ENCODE measurements around the gene ARHGAP24.

The ARHGAP24 gene

DNA sequence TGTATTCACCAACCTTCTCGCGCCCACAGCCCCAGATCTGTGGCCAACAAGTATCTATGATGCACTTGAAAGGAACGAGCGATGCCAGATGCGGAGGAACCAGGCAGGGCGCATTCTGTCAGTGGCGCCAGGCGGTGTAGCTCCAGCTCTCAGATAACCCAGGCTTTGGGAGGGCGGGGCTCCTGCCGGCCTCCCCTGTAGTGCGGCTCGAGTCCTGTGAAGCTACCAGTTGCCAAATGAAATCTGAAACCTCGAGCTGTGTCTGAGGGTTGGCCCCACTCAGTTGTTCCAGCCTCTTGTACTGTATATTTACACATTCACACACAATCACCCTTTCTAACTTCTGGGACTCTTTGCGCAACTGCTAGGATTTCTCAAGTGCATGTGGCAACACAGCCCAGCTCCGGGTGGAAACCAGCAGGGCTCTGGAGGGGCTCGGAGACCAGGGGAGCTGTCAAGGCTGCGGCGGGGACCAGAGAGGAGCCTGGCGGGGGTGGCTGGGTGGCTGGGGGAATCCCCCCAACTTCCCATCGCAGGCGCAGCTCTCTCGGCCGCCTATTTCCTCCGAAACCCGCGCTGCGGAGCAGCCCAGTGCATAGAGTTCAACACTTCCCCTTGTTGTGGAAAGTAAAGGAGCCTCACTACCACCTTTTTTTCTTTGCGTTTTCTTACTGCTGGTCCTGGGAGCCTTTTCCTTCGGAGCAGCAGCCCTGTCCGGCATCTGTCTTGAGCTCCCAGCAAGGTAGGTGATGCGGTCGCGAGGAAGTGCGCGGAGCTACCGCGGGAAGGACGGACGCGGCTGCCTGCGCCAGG is at the start of gene ARHGAP24:
Gene ARHGAP24, plus strand, starts transcription at position 333 of the 813 bp plus-strand sequence.
- TF ChIP-seq, protein P1, sequence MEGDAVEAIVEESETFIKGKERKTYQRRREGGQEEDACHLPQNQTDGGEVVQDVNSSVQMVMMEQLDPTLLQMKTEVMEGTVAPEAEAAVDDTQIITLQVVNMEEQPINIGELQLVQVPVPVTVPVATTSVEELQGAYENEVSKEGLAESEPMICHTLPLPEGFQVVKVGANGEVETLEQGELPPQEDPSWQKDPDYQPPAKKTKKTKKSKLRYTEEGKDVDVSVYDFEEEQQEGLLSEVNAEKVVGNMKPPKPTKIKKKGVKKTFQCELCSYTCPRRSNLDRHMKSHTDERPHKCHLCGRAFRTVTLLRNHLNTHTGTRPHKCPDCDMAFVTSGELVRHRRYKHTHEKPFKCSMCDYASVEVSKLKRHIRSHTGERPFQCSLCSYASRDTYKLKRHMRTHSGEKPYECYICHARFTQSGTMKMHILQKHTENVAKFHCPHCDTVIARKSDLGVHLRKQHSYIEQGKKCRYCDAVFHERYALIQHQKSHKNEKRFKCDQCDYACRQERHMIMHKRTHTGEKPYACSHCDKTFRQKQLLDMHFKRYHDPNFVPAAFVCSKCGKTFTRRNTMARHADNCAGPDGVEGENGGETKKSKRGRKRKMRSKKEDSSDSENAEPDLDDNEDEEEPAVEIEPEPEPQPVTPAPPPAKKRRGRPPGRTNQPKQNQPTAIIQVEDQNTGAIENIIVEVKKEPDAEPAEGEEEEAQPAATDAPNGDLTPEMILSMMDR (IDR thresholded peaks at IDR 0.05; ENCODE audit: insufficient read depth, low read length, missing control alignments): no peak
- peak; percentile 87 for DNase-seq (ENCODE audit: low read depth, low spot score)
- peak within 1 kb of the TSS; percentile 71 for H3K4me3 ChIP-seq (ENCODE audit: low read depth, low read length)
- CTCF ChIA-PET: interaction anchor here (0.6 to 1.4 kb wide), 3 partner anchors 21 to 272 kb away, joined by 3 to 8 read pairs (median 4); no protein-coding TSS in a partner anchor
- POLR2A ChIA-PET: interaction anchor here (0.5 to 1.9 kb wide), 4 partner anchors 10 to 207 kb away, joined by 3 to 8 read pairs (median 3); no protein-coding TSS in a partner anchor

DNA sequence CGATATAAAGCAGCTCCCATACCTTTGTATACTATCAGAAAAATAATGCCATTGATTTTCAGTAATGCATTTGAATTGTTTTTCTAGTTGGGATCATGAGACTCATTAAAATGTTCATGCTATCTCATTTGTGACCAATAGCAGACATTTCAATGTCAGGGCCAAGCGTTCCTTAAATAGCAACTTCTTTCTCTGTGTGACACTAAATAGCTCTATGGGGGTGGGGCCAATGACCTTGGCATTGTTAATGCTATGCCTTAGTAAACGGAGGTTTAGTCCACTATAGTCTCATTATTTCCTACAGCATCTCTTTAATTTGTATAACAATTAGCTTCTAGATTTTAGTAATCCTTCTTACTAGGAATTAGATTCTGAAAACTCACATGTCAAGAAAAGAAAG is 48.6 kb upstream of the ARHGAP24 start:
- no peak overlapping the region for H3K4me3 ChIP-seq (ENCODE audit: low read depth, low read length)
- ChIA-PET CTCF (no interaction called here), POLR2A (no interaction called here)
- no peak for DNase-seq (ENCODE audit: low read depth, low spot score)
- TF ChIP-seq, protein P1 (IDR thresholded peaks at IDR 0.05; ENCODE audit: insufficient read depth, low read length, missing control alignments): no peak

DNA sequence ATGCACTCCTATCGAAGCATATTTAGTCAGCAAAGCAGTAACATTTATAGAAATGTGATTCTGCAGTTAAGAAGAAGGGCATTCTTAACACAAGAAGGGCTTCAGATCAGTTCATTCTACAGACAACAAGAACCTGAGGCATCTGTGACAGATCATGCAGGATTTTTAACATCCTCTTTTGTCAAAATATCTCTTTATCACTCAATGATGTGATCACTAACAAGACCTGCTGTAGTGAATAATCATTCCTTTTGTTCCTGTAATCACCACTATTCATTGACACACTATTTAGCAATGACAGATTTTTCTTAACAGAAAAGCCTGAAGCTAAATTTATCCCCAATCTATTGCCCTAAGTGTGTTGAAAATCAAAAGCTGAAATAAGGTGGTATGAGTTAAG is 47.8 kb upstream of the ARHGAP24 start:
- POLR2A ChIA-PET: no interaction called here
- CTCF ChIA-PET: no interaction called here

DNA sequence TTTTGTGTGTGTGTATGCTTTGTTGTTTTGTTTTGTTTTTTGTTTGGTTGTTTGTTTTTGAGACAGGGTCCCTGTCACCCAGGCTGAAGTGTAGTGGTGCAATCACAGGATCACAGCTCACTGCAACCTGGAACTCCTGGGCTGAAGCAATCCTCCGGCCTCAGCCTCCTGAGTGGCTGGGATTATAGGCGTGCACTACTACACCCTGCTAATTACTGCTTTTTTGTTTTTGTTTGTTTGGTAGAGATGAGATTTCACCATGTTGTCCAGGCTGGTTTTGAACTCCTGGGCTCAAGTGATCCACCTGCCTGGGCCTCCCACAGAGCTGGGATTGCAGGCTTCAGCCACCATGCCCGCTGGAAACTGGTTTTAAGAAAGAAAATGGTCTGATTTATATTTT is 44.7 kb upstream of the ARHGAP24 start:
- TF ChIP-seq, protein P1 (IDR thresholded peaks at IDR 0.05; ENCODE audit: insufficient read depth, low read length, missing control alignments): no peak
- POLR2A ChIA-PET: no interaction called here
- no peak overlapping the region for H3K4me3 ChIP-seq (ENCODE audit: low read depth, low read length)
- CTCF ChIA-PET: no interaction called here
- DNase-seq (ENCODE audit: low read depth, low spot score): no peak

More for the DNA sequence above, 47.8 kb upstream of the ARHGAP24 start:
- DNase-seq (ENCODE audit: low read depth, low spot score): no peak
- no peak overlapping the region for H3K4me3 ChIP-seq (ENCODE audit: low read depth, low read length)
- TF ChIP-seq, protein P1 (IDR thresholded peaks at IDR 0.05; ENCODE audit: insufficient read depth, low read length, missing control alignments): no peak

- TF ChIP-seq, protein P1 (IDR thresholded peaks at IDR 0.05; ENCODE audit: insufficient read depth, low read length, missing control alignments): no peak
- DNase-seq (ENCODE audit: low read depth, low spot score): no peak
- CTCF ChIA-PET: no interaction called here
- H3K4me3 ChIP-seq (ENCODE audit: low read depth, low read length): no peak overlapping the region
- POLR2A ChIA-PET: no interaction called here
These were observed 44.3 kb upstream of the ARHGAP24 start for GRCh38 chr4:85430697-85431096.

DNA sequence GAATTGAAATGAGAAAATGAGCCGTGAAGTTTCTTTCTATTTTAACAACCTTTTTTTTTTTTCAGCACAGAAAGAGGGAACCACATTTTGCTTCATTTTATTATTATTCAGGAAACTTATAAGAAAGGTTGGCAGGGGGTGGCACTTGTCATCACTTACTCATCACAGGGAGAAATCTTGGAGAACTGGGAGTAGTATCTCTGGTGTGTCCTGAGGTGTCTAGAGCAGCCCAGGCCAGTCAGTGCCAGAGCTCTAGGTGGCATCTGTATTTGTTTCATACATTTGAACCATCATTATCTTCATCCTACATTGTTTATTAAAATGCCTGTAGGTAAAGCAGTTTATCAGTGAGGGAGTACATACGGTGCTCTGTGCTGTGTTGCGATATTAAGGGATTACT is 43.8 kb upstream of the ARHGAP24 start:
- ChIA-PET POLR2A (no interaction called here), CTCF (no interaction called here)
- DNase-seq (ENCODE audit: low read depth, low spot score): no peak
- TF ChIP-seq, protein P1 (IDR thresholded peaks at IDR 0.05; ENCODE audit: insufficient read depth, low read length, missing control alignments): no peak
- H3K4me3 ChIP-seq (ENCODE audit: low read depth, low read length): no peak overlapping the region

Measured in AG04449 (cell line).